Ascending aorta (tissue), 2 donors: ENCODE data around the gene VAMP2. TPM values are rescaled to one million over a fixed set of nuclear protein-coding genes. Genes with fewer than 3 reads are reported as not detected.

Experiments
- DNase-seq, 2 donors: peaks; one replicate each; pipeline ENCODE4 v3.0.0-alpha.2; 2019; ENCODE audit warnings: low spot score in 2 of 2
- H3K27ac ChIP-seq, 2 donors: fragments of 200-600 bp; sonication (generic); one replicate each; pipeline ENCODE4 v1.5.1; 2016 to 2017; ENCODE audit warnings: mild to moderate bottlenecking in 1 of 2
- H3K27me3 ChIP-seq: fragments of 200-600 bp; sonication (generic); one replicate; pipeline ENCODE4 v1.5.1; 2017
- H3K36me3 ChIP-seq, 2 donors: fragments of 200-600 bp; sonication (generic); one replicate each; pipeline ENCODE4 v1.5.1; 2016
- H3K4me1 ChIP-seq, 2 donors: fragments of 200-600 bp; sonication (generic); one replicate each; pipeline ENCODE4 v1.5.1; 2016 to 2017; ENCODE audit warnings: mild to moderate bottlenecking in 1 of 2
- H3K4me3 ChIP-seq, 2 donors: fragments of 200-600 bp; sonication (generic); one replicate each; pipeline ENCODE4 v1.5.1; 2016 to 2017; ENCODE audit warnings: mild to moderate bottlenecking in 1 of 2
- H3K9me3 ChIP-seq, 2 donors: fragments of 200-600 bp; sonication (generic); one replicate each; pipeline ENCODE4 v1.5.1; 2016
- intact Hi-C: fragments of 100-400 bp; cut with DNase I; formaldehyde crosslinking; loops from one replicate; pipeline ENCODE4 v1.15.1; 2023
- total RNA-seq: library from RNA; depleted of rRNA; stranded (reverse); fragments of >200 nt; gene quantifications from one replicate; pipeline ENCODE4 v1.1.0, GENCODE V29; 2016
- TF ChIP-seq, protein P1 (sequence below), 3 experiments: fragments of 200-600 bp in 2 of 3; fragments of 450-650 bp in 1 of 3; sonication (generic) in 2 of 3; IDR thresholded peaks; one replicate each; pipeline ENCODE4 v1.5.1; 2016 to 2019; ENCODE audit warnings: antibody characterized with exemption in 3 of 3, mild to moderate bottlenecking in 1 of 3, moderate library complexity in 1 of 3

The VAMP2 gene
- total RNA-seq, 1 donor from 2014 or later, result 28.3 TPM

DNA sequence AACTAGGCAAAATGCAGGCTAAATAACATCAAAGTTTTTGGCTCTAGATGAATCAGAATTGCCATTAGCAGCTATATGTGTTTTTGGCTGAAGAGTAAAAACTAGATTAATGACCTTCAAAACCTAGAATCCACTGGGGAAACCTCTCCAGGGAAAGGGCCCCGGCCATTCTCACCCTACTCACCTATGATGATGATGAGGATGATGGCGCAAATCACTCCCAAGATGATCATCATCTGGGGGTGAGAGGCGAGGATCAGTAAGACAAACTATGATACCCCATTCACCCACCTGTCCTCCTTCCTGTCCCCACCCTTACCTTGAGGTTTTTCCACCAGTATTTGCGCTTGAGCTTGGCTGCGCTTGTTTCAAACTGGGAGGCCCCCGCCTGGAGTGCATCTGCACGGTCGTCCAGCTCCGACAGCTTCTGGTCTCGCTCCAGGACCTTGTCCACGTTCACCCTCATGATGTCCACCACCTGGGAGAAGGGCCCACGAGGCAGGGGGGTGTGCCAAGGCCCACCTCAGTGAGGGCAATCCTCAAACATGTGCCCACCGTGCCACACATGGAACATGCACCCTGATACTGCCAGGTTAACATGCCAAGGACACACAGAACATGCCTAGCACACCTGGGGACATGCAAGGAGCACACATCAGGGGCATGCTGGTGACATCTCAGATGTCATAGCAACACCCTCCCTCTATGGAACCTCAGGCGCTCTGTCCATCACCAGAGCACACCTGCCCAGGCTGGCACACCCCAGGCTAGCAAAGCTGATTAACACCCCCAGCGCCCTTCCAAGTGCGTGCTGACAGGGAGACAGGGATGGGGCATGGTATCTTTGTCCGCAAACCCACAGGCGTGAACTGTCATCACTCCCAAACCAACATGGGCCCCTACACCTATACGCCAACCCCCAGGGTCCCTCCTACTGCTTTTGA lies 1.2 kb downstream of the VAMP2 start:
- intact Hi-C loops, result loop anchor here (2.0 kb wide), 1 partner anchor 25 kb away; no protein-coding TSS in a partner anchor
- H3K4me3 ChIP-seq, result peak overlapping the region; percentile 91 to 100
- H3K4me1 ChIP-seq, result peaks cover 21 to 47% of the 10 kb centered on the region in 2 donors
- no peak for DNase-seq
- no peaks in the 10 kb centered on the region for H3K27me3 ChIP-seq
- H3K9me3 ChIP-seq, result no peaks in the 10 kb centered on the region
- H3K27ac ChIP-seq, result peak overlapping the region; percentile 99 to 100
- TF ChIP-seq, protein P1, sequence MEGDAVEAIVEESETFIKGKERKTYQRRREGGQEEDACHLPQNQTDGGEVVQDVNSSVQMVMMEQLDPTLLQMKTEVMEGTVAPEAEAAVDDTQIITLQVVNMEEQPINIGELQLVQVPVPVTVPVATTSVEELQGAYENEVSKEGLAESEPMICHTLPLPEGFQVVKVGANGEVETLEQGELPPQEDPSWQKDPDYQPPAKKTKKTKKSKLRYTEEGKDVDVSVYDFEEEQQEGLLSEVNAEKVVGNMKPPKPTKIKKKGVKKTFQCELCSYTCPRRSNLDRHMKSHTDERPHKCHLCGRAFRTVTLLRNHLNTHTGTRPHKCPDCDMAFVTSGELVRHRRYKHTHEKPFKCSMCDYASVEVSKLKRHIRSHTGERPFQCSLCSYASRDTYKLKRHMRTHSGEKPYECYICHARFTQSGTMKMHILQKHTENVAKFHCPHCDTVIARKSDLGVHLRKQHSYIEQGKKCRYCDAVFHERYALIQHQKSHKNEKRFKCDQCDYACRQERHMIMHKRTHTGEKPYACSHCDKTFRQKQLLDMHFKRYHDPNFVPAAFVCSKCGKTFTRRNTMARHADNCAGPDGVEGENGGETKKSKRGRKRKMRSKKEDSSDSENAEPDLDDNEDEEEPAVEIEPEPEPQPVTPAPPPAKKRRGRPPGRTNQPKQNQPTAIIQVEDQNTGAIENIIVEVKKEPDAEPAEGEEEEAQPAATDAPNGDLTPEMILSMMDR (IDR thresholded peaks at IDR 0.05), result no peak
- peaks cover 15 to 23% of the 10 kb centered on the region in 2 donors for H3K36me3 ChIP-seq

DNA sequence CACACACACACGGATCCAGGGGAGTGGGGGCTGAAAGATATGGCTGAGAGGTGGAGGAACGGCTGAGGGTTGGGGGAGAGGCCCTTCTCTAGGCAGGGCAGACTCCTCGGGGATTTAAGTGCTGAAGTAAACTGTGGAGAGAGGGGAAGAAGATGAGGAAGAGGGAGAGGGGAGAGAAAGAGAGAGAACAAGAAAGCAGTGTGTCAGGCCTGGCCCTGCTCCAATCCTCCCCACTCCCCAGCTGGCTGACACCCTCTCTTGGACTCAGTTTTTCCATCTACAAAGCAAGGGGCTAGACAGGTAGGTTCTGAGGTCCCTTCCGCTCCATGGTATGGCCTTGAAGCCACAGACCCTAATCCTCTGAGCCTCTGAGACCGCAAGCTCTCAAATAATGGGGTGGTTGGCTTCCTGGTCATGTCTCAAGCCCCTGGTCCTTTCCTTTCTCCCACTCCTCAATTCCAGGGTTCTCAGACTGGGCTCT lies 2.0 kb downstream of the VAMP2 start:
- H3K4me3 ChIP-seq, result peak overlapping the region in 1 of 2 donors; percentile 100
- H3K36me3 ChIP-seq, result peaks cover 17 to 23% of the 10 kb centered on the region in 2 donors
- H3K27me3 ChIP-seq, result no peaks in the 10 kb centered on the region
- peaks cover 21 to 47% of the 10 kb centered on the region in 2 donors for H3K4me1 ChIP-seq
- no peaks in the 10 kb centered on the region for H3K9me3 ChIP-seq
- DNase-seq, result no peak
- H3K27ac ChIP-seq, result peak overlapping the region; percentile 99 to 100
- TF ChIP-seq, protein P1 (IDR thresholded peaks at IDR 0.05), result no peak
- intact Hi-C loops, result loop anchor here (1.0 kb wide), 1 partner anchor 22 kb away; no protein-coding TSS in a partner anchor

DNA sequence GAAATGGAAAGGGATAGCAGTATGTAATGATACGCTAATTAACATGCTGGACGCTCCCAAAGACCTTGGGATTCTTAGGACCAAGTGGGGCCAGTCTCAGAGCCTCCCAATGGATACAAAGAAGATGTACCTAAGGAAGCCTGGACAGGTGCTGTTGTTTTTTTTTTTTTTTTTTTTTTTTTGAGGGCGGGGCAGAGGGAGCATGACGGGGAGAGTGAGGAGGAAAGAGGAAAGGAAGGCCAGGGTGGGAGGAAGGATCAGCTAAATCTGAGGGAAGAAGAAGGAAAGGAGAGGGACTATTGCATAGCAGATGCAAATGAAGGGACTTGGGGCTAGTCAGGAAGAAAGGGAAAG lies 2.5 kb downstream of the VAMP2 start:
- H3K4me1 ChIP-seq, result peaks cover 21 to 47% of the 10 kb centered on the region in 2 donors
- peak overlapping the region; percentile 99 to 100 for H3K27ac ChIP-seq
- H3K9me3 ChIP-seq, result no peaks in the 10 kb centered on the region
- no peak overlapping the region for H3K4me3 ChIP-seq
- TF ChIP-seq, protein P1 (IDR thresholded peaks at IDR 0.05), result no peak
- intact Hi-C loops, result loop anchor here (1.0 kb wide), 1 partner anchor 22 kb away; no protein-coding TSS in a partner anchor
- no peak for DNase-seq
- no peaks in the 10 kb centered on the region for H3K27me3 ChIP-seq
- H3K36me3 ChIP-seq, result peaks cover 20 to 23% of the 10 kb centered on the region in 2 donors

DNA sequence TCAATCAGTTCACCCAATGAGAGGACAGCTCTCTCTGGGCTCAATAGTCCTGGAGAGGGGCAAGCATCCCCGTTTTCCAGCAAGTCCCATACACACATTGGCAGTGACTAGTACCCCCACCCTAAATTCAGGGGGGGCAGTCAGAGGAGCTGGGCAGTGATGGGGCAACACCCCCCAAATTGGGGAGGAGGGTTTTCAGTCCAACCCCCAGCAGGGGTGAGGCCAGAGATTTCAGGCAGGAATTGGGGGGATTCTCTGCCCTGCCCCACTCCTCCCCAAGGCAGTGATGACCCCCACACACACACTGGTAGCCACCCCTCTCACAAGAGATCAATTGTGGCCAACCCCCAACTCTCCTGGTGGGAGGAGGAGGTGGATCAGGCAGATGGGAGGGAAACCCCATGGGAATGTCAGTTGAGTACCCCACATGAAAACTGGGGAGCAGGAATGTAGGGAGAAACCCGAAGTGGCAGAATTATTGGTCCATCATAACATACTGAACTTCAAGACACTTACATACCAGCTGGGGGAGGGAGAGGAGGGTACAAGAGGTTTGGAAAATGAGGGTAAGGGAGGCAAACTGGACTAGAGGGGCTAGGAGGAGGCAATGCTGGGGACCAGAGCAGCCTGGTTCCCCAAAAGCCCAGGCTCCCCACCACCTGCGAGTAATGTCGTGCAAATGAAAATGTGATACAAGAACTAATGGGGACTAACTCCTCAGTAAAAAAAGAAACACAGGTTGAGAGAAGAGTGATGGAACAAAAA lies 3.1 kb downstream of the VAMP2 start:
- TF ChIP-seq, protein P1 (IDR thresholded peaks at IDR 0.05), result no peak
- Histone ChIP-seq H3K27me3 (no peaks in the 10 kb centered on the region), H3K4me1 (peaks cover 21 to 47% of the 10 kb centered on the region in 2 donors), H3K27ac (peak overlapping the region; percentile 99 to 100), H3K36me3 (peaks cover 20 to 23% of the 10 kb centered on the region in 2 donors), H3K9me3 (no peaks in the 10 kb centered on the region), H3K4me3 (no peak overlapping the region)
- DNase-seq, result peak in 1 of 2 donors; percentile 62
- intact Hi-C loops, result loop anchor here (1.0 to 5.0 kb wide), 3 partner anchors 21 to 677 kb away; partner anchors contain the start of genes POLR2A and SLC35G6

DNA sequence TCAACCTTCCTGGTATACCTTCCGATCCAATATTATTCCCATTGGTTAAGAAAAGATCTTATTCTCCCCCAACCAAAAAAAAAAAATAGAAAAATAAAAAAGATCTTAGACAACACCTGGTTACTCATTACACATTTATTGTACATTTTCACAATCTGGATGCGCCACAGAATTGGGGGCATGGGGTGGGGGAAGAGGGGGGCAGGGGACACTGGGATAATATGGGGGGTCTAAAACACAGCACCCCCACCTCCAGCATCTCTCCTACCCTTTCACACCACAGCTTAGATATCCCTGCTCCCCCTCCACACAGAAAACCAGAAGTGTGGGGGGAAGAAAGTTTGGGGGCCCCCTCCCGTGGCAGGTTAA lies 3.7 kb downstream of the VAMP2 start:
- peaks cover 20 to 46% of the 10 kb centered on the region in 2 donors for H3K4me1 ChIP-seq
- H3K4me3 ChIP-seq, result no peak overlapping the region
- TF ChIP-seq, protein P1 (IDR thresholded peaks at IDR 0.05), result no peak
- DNase-seq, result no peak
- peaks cover 20 to 23% of the 10 kb centered on the region in 2 donors for H3K36me3 ChIP-seq
- H3K27me3 ChIP-seq, result no peaks in the 10 kb centered on the region
- peak overlapping the region; percentile 97 to 100 for H3K27ac ChIP-seq
- no peaks in the 10 kb centered on the region for H3K9me3 ChIP-seq
- intact Hi-C loops, result loop anchor here (5.0 kb wide), 2 partner anchors 317 to 677 kb away; partner anchors contain the start of genes POLR2A and SLC35G6
